ENCODE data around the gene DCAF4L1. TPM values are rescaled to one million over a fixed set of nuclear protein-coding genes. Genes with fewer than 3 reads are reported as not detected.

The DCAF4L1 gene
- total and polyA plus RNA-seq, 2 of the 4 experiments (the other 2 are of a cell fraction): 0.07 to 0.18 TPM

GRCh38 chr4:42008011-42008786 lies 26.6 kb downstream of the DCAF4L1 start:
- Histone ChIP-seq H3K23ac (ENCODE audit: low read depth, low read length) (no peak overlapping the region), H3K27ac (ENCODE audit: insufficient read depth, low read length) (no peak overlapping the region), H4K5ac (ENCODE audit: low read depth, low read length) (no peak overlapping the region), H3K9me1 (ENCODE audit: insufficient read depth, low read length) (peaks cover 5% of the 10 kb centered on the region; the same call in 1 of the 2 replicates), H3K4me3 (ENCODE audit: insufficient read depth, low read depth, low read length) (no peak overlapping the region), H3K56ac (ENCODE audit: extremely low read depth, insufficient read depth, low read length) (no peak overlapping the region), H4K20me1 (ENCODE audit: insufficient read depth, low read length) (peaks cover 11% of the 10 kb centered on the region), H3K18ac (ENCODE audit: low read depth, low read length) (no peak overlapping the region), H2AFZ (replicated peaks; ENCODE audit: low read length, poor library complexity) (no peak overlapping the region), H3K4me1 (ENCODE audit: control insufficient read depth, insufficient read depth, low read length) (0 out of 2 replicates have a peak, but pooled peaks cover 2% of the 10 kb centered on the region), H3K36me3 (ENCODE audit: control insufficient read depth, insufficient read depth, low read length) (peaks cover 12% of the 10 kb centered on the region), H3K27me3 (ENCODE audit: control insufficient read depth, insufficient read depth, low read length) (no peaks in the 10 kb centered on the region), H4K8ac (ENCODE audit: low read depth in 2 of 2, low read length in 2 of 2) (no peak overlapping the region), H2BK5ac (ENCODE audit: low read depth, low read length, poor library complexity, severe bottlenecking) (no peak overlapping the region), H2AK5ac (ENCODE audit: low read depth, low read length) (no peak overlapping the region), H3K14ac (replicated peaks; ENCODE audit: low read depth, low read length) (no peak overlapping the region), H3K79me1 (ENCODE audit: low read depth in 1 of 2, low read length in 2 of 2) (peaks cover 35 to 38% of the 10 kb centered on the region in 2 experiments), H4K91ac (ENCODE audit: insufficient read depth, low read depth, low read length) (no peak overlapping the region), H3K4ac (ENCODE audit: low read depth, low read length) (no peak overlapping the region), H3K9ac (ENCODE audit: low read depth, low read length) (no peak overlapping the region), H2BK120ac (ENCODE audit: low read depth, low read length) (no peak overlapping the region), H2BK15ac (ENCODE audit: low read depth, low read length) (no peak overlapping the region), H3K9me3 (ENCODE audit: control insufficient read depth, insufficient read depth, low read length) (no peaks in the 10 kb centered on the region), H2AK9ac (replicated peaks; ENCODE audit: low read depth, low read length, poor library complexity) (no peak overlapping the region), H2BK20ac (ENCODE audit: low read depth, low read length) (no peak overlapping the region), H3K4me2 (ENCODE audit: low read depth, low read length) (no peak overlapping the region)
- DNase-seq (no peak), ATAC-seq (ENCODE audit: low read depth) (no peak)
- POLR2A ChIA-PET (ENCODE audit: unreplicated experiment): no interaction called here
- dilution Hi-C loops (cut with HindIII; ENCODE audit: low sequenced_read_pairs, unreplicated experiment) (no loop called here), in situ Hi-C loops (cut with MboI; ENCODE audit: low sequenced_read_pairs) (no loop called here), intact Hi-C loops (cut with micrococcal nuclease) (no loop called here)
- BruUV-seq (replicated peaks): no TSS peak
- 100% methylated on average over 1 of the region's 3 CpGs; no CpG with 5 or more reads in 1 of the 2 experiments for WGBS, 2 experiments (ENCODE audit: extremely low coverage in 2 of 2, insufficient read length in 1 of 2)
- CTCF ChIA-PET: interaction anchor here (0.6 to 0.9 kb wide), 2 partner anchors 11 to 426 kb away, joined by 3 read pairs; no protein-coding TSS in a partner anchor
- TF ChIP-seq ELK1 (IDR thresholded peaks at IDR 0.05; ENCODE audit: borderline replicate concordance, low read depth, low read length) (no peak), CTCF (conservative IDR thresholded peaks at IDR 0.05; ENCODE audit: low read depth, low read length) (no peak), RCOR1 (IDR thresholded peaks at IDR 0.05; ENCODE audit: insufficient replicate concordance, low read length) (no peak), SMC3 (IDR thresholded peaks at IDR 0.05; ENCODE audit: low read depth, low read length) (no peak), POLR2A (IDR thresholded peaks at IDR 0.05; ENCODE audit: low read depth, low read length) (no peak), RFX5 (IDR thresholded peaks at IDR 0.05; ENCODE audit: low read depth, low read length) (no peak), BHLHE40 (IDR thresholded peaks at IDR 0.05; ENCODE audit: low read depth, low read length) (no peak), CHD1 (IDR thresholded peaks at IDR 0.05; ENCODE audit: low read depth, low read length) (no peak), NFE2L2 (IDR thresholded peaks at IDR 0.05; ENCODE audit: low read depth, low read length) (no peak), USF2 (IDR thresholded peaks at IDR 0.05; ENCODE audit: low read depth, low read length) (no peak), MAZ (IDR thresholded peaks at IDR 0.05; ENCODE audit: borderline replicate concordance, low read depth, low read length) (no peak), CEBPB (IDR thresholded peaks at IDR 0.05; ENCODE audit: low read depth, low read length) (no peak), MXI1 (IDR thresholded peaks at IDR 0.05; ENCODE audit: borderline replicate concordance, low read depth, low read length) (no peak), FOS (IDR thresholded peaks at IDR 0.05; ENCODE audit: low read depth, low read length) (no peak), RAD21 (IDR thresholded peaks at IDR 0.05; ENCODE audit: low read length) (no peak)

All from IMR-90 (cell line).